Suppressor macrophage treated with lipopolysaccharide for 4 hours (primary cell): ENCODE results near the gene YBX1.
"Not testable (repeated sequence)": the region's sequence is repeated elsewhere in the genome, so short reads cannot be mapped to it uniquely, and the experiment has no call there.

ENCODE experiments used
- DNase-seq: peaks from one replicate; pipeline ENCODE4 v3.0.0-alpha.2; 2020

The YBX1 gene

GRCh38 chr1:42690477-42691156 is 8.4 kb downstream of the YBX1 start:
- DNase-seq = no peak

GRCh38 chr1:42691157-42691498 is 8.9 kb downstream of the YBX1 start:
- DNase-seq = no peak

- DNase-seq = no peak
Measured at GRCh38 chr1:42692461-42692860, 10.2 kb downstream of the YBX1 start.

GRCh38 chr1:42692911-42693310 is 10.7 kb downstream of the YBX1 start:
- no peak for DNase-seq

GRCh38 chr1:42698081-42698813 is 16.0 kb downstream of the YBX1 start:
- DNase-seq = no peak

- DNase-seq = no peak
Measured at GRCh38 chr1:42700006-42700405, 17.8 kb downstream of the YBX1 start.

- no peak for DNase-seq
Measured at GRCh38 chr1:42703888-42704464, 21.8 kb downstream of the YBX1 start.

- not testable (repeated sequence) for DNase-seq
Measured at GRCh38 chr1:42712808-42713207, 30.6 kb downstream of the YBX1 start.

- no peak for DNase-seq
Measured at GRCh38 chr1:42713293-42713692, 31.1 kb downstream of the YBX1 start.

GRCh38 chr1:42714441-42714840 is 32.2 kb downstream of the YBX1 start:
- DNase-seq = not testable (repeated sequence)

GRCh38 chr1:42720868-42721267 is 38.6 kb downstream of the YBX1 start:
- no peak for DNase-seq

GRCh38 chr1:42721926-42722325 is 39.7 kb downstream of the YBX1 start:
- DNase-seq = no peak

GRCh38 chr1:42722403-42722802 is 40.2 kb downstream of the YBX1 start:
- DNase-seq = not testable (repeated sequence)

GRCh38 chr1:42723511-42723910 is 41.3 kb downstream of the YBX1 start:
- DNase-seq = peak; percentile 25

GRCh38 chr1:42725820-42726219 is 43.6 kb downstream of the YBX1 start:
- not testable (repeated sequence) for DNase-seq

- DNase-seq = no peak
Measured at GRCh38 chr1:42730002-42730401, 47.8 kb downstream of the YBX1 start.

- DNase-seq = peak; percentile 5
Measured at GRCh38 chr1:42730988-42731387, 48.8 kb downstream of the YBX1 start.

- DNase-seq = no peak
Measured at GRCh38 chr1:42731585-42731984, 49.4 kb downstream of the YBX1 start.

GRCh38 chr1:42732126-42732680 is 50.0 kb downstream of the YBX1 start:
- no peak for DNase-seq

GRCh38 chr1:42733415-42734200 is 51.4 kb downstream of the YBX1 start:
- DNase-seq = no peak

- DNase-seq = no peak
Measured at GRCh38 chr1:42734201-42735035, 52.2 kb downstream of the YBX1 start.

GRCh38 chr1:42735056-42735455 is 52.8 kb downstream of the YBX1 start:
- DNase-seq = no peak
